ENCODE measurements around the gene CDC42EP1. TPM values are rescaled to one million over a fixed set of nuclear protein-coding genes. Genes with fewer than 3 reads are reported as not detected.
"Not testable (repeated sequence)": the region's sequence is repeated elsewhere in the genome, so short reads cannot be mapped to it uniquely, and the experiment has no call there.

Gene CDC42EP1, protein sequence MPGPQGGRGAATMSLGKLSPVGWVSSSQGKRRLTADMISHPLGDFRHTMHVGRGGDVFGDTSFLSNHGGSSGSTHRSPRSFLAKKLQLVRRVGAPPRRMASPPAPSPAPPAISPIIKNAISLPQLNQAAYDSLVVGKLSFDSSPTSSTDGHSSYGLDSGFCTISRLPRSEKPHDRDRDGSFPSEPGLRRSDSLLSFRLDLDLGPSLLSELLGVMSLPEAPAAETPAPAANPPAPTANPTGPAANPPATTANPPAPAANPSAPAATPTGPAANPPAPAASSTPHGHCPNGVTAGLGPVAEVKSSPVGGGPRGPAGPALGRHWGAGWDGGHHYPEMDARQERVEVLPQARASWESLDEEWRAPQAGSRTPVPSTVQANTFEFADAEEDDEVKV
- 102 TPM for total RNA-seq
- long read RNA-seq, partial matches to known transcripts = 33 of 35 reads
- long read RNA-seq, other reads (novel, unspliced or antisense) = 2 of 35 reads

- DNase-seq (ENCODE audit: low spot score) = peak; percentile 92
Measured at GRCh38 chr22:37559901-37560607, at the start of gene CDC42EP1. Gene CDC42EP1 (plus strand): TSS chr22:37560480. CDS start chr22:37566350, 5,870 bp downstream.

DNA sequence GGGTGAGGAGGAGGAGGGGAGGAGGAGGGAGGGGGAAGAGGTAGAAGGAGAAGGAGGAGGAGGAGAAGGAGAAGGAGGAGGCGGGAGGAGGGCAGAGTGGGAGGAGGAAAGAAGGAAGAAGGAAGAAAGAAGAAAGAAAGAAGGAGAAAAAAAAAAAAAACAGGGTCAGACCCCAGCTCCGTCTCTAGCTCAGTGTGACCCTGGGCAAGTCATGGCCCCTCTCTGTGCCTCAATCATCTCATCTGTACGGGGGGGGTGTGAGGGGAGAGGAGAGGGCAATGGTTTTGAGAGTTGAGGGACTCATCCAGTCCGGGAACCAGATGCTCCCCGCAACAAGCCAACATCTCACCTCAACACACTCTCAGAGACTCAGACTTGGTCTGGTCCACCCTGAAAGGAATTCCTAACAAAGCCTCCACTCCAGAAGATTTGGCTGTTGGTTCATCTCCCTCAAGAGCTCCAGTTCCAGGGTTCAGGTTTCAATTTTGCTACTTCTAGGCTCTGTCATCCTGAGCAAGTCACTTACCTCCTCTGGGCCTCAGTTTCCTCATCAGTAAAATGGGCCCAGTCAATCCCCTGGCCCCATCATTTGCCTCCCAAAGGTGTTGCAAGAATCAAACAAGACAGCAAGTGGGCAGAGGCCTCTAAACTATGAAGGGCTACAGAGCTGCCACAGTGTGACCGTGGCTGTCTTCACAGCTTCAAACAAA lies 48.7 kb upstream of the CDC42EP1 start:
- no peak for DNase-seq (ENCODE audit: low spot score)

- DNase-seq (ENCODE audit: low spot score) = no peak
Measured at GRCh38 chr22:37514526-37515051, 45.7 kb upstream of the CDC42EP1 start.

DNA sequence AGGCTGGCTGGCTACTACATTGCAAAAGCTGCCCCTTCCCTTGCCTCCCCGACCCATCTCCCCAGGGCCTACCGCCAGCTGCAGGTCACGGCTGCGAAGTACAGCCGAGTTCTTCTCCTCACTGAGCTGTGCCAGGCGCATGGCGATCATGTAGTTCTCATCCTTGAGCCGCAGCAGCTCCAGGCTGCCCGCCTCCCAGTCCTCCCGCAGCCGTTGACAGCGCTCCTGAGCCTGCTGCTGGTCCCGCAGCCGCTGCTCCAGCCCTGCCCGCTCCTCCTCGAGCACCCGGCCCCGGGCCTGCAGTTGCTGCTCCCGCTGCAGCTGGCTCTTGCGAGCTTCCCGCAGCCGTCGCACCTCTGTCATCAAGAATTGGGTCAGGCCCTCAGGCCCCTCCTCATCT lies 44.4 kb upstream of the CDC42EP1 start:
- no peak for DNase-seq (ENCODE audit: low spot score)

DNA sequence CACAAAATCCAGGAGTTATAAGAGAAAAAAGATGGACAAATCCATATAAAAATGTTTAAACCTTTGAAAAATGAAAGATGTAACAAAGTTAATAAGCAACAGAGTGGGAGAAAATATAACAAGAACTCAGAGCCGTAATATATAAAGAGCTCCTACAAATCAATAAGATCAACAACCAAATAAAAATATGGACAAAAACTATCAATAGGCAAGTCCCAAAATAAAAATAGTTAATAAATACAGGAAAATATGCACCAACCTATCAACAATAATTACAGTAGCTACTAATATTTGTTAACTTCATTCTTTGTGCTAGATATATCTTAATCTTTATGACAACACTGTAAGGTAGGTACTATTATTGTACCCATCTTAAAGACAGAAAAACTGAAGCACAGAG lies 43.8 kb upstream of the CDC42EP1 start:
- DNase-seq (ENCODE audit: low spot score) = no peak

DNA sequence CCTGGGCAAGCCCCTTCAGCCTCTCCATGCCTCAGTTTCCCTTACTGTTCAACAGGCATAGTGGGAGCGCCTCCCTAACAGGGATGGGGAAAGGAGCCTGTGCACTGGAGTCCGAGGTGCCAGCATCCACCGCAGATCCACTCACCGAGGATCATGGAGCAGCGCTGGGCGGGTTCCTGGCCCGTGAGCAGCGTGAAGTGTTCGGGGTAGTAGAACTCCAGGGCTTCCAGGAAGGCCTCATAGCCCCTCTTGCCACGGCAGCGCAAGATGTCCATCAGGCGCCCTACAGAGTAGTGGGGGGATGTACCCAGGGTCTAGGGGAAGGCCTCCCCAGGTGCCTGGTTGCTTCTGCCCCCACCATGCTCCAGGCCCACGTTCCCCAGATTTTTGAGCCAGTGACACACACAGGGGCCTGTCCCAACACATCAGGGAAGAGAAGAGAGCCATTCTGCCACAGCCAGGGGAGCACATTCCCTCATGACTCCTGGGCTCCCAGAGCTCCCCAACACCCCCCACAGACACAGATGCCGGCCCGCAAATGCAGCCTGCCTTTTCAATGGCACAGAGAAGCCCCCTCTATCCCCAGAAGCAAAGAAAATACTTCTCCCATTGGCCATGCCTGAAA lies 42.3 kb upstream of the CDC42EP1 start:
- no peak for DNase-seq (ENCODE audit: low spot score)

- no peak for DNase-seq (ENCODE audit: low spot score)
Measured at GRCh38 chr22:37518509-37519267, 41.6 kb upstream of the CDC42EP1 start.

GRCh38 chr22:37519268-37520195 lies 40.7 kb upstream of the CDC42EP1 start, which contains the start of gene CARD10:
Gene CARD10 (minus strand): TSS chr22:37519415. CDS start chr22:37519200, 215 bp downstream.
- DNase-seq (ENCODE audit: low spot score) = no peak

GRCh38 chr22:37520776-37521191 lies 39.5 kb upstream of the CDC42EP1 start:
- DNase-seq (ENCODE audit: low spot score) = no peak

- no peak for DNase-seq (ENCODE audit: low spot score)
Measured at GRCh38 chr22:37521236-37521739, 39.0 kb upstream of the CDC42EP1 start.

GRCh38 chr22:37522482-37522881 lies 37.8 kb upstream of the CDC42EP1 start:
- no peak for DNase-seq (ENCODE audit: low spot score)

- no peak for DNase-seq (ENCODE audit: low spot score)
Measured at GRCh38 chr22:37525073-37525745, 35.1 kb upstream of the CDC42EP1 start.

DNA sequence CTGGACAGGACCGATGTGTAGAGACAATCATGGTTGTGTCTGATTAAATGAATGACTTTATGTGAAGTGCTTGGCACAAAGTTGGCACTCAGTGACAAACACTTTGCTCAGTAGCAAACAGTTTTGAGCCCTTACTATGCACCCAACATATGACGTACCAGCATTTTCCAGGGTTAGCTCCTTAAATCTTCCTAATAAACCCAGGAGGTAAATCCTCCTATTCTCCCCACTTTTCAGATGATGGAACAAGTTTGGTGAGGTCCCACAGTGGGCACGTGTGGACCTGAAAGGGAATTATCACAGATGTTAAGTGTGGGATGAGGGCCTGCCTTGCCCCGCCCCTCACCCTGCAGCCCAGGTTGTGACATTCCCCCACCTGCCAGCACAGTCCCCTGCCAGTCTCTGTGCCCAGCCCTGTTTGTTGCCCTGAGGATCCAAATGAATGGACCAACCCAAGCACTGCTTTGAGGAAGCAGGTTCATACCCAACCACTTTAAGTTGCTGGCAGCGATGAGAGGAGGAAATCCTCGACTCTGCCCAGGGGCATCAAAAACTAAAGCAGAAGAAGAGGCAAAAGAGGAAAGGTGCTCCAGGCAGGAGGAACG lies 34.4 kb upstream of the CDC42EP1 start:
- DNase-seq (ENCODE audit: low spot score) = no peak

DNA sequence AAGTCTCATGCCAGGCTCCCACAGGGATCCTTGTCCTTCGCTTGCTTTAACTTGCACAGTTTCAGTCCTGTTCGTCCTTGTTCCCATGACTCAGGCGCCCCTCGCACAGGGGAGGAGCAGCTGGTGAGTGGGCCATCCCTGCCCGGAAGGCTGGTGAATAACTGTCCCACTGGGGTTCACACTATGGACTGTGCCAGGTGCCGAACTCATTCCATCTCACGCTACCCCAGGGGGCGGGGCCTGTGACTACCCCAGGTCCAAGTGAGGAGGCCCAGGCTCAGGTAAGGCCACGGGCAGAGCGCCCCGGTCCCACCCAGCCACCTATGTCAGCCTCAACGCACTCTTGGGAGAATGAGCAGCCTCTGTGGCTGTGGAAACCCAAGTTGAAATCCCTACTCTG lies 33.9 kb upstream of the CDC42EP1 start:
- DNase-seq (ENCODE audit: low spot score) = no peak

- not testable (repeated sequence) for DNase-seq (ENCODE audit: low spot score)
Measured at GRCh38 chr22:37527081-37527752, 33.1 kb upstream of the CDC42EP1 start.

- DNase-seq (ENCODE audit: low spot score) = not testable (repeated sequence)
Measured at GRCh38 chr22:37527952-37528351, 32.3 kb upstream of the CDC42EP1 start.

- DNase-seq (ENCODE audit: low spot score) = no peak
Measured at GRCh38 chr22:37529652-37530345, 30.5 kb upstream of the CDC42EP1 start.
